A549 (cell line): Measurements from ENCODE around the gene ELANE. TPM values are rescaled to one million over a fixed set of nuclear protein-coding genes. Genes with fewer than 3 reads are reported as not detected.
"Not testable (repeated sequence)": the region's sequence is repeated elsewhere in the genome, so short reads cannot be mapped to it uniquely, and the experiment has no call there.

ENCODE experiments used
- ATAC-seq, 2 experiments: fragments of 200-7000 bp in 1 of 2; fragments of >200 bp in 1 of 2; cut with Nextera tagmentation in 1 of 2; cut with Tn5 transposase in 1 of 2; 3 replicates each; pipeline versions ENCODE4 v1.8.0 to v1.9.1; 2018 to 2020; ENCODE audit warnings: mild to moderate bottlenecking in 1 of 2, moderate library complexity in 1 of 2
- CTCF ChIA-PET: fragments of 300-600 bp; sonication (Branson Sonifier 250); formaldehyde crosslinking; extraction: SDS; loops from one replicate; lab custom pipeline; 2021; ENCODE audit warnings: antibody characterized with exemption, inconsistent platforms; lab: Yijun Ruan, JAX
- POLR2A ChIA-PET: fragments of 350-600 bp; formaldehyde crosslinking; extraction: SDS; loops from one replicate; lab custom pipeline; 2021; ENCODE audit warnings: antibody characterized with exemption, inconsistent platforms; lab: Yijun Ruan, JAX
- DNase-seq, 2 experiments: peaks; one replicate each; pipeline versions ENCODE4 v3.0.0 to v3.0.0-alpha.2; 2011 to 2016; ENCODE audit warnings: low read depth in 1 of 2, low spot score in 1 of 2
- FAIRE-seq: peaks from 2 replicates; lab custom pipeline; 2011; peaks lifted over from hg19 to GRCh38; lab: Jason Lieb, UNC
- H3K27ac ChIP-seq, 2 experiments: fragments of >200 bp; sonication (Bioruptor Twin); formaldehyde crosslinking; 3 replicates each; pipeline ENCODE4 v1.5.1; 2016 to 2017
- H3K4me1 ChIP-seq: fragments of >200 bp; sonication (Bioruptor Twin); formaldehyde crosslinking; 3 replicates; pipeline ENCODE4 v1.6.1; 2016
- H3K4me2 ChIP-seq: fragments of >200 bp; sonication (Bioruptor Twin); formaldehyde crosslinking; 3 replicates; pipeline ENCODE4 v1.6.1; 2016
- H3K4me3 ChIP-seq: fragments of >200 bp; sonication (Bioruptor Twin); formaldehyde crosslinking; 3 replicates; pipeline ENCODE4 v1.5.1; 2016
- H3K9me3 ChIP-seq: fragments of >200 bp; sonication (Bioruptor Twin); formaldehyde crosslinking; 3 replicates; pipeline ENCODE4 v1.6.1; 2016
- CEBPB ChIP-seq, 2 experiments: fragments of >200 bp in 1 of 2; sonication (Bioruptor Twin) in 1 of 2; formaldehyde crosslinking in 1 of 2; IDR thresholded peaks; 2 replicates each; pipeline ENCODE4 v1.6.1; 2012 to 2016
- E2F6 ChIP-seq: IDR thresholded peaks from 2 replicates; pipeline ENCODE4 v1.6.1; 2012; ENCODE audit warnings: low read depth, borderline replicate concordance
- EHF ChIP-seq: fragments of 250-450 bp; sonication (Bioruptor Pico); IDR thresholded peaks from 2 replicates; pipeline ENCODE4 v1.5.0; 2020; ENCODE audit warnings: mild to moderate bottlenecking
- HOXA7 ChIP-seq: fragments of 250-450 bp; sonication (Bioruptor Pico); IDR thresholded peaks from 2 replicates; pipeline ENCODE4 v1.5.0; 2020; ENCODE audit warnings: mild to moderate bottlenecking, moderate library complexity
- HOXB13 ChIP-seq: fragments of 250-450 bp; sonication (Bioruptor Pico); IDR thresholded peaks from 2 replicates; pipeline ENCODE4 v1.5.0; 2020; ENCODE audit warnings: low read depth, mild to moderate bottlenecking, moderate library complexity
- HOXB5 ChIP-seq: fragments of 250-450 bp; sonication (Bioruptor Pico); IDR thresholded peaks from 2 replicates; pipeline ENCODE4 v1.5.0; 2020; ENCODE audit warnings: mild to moderate bottlenecking, moderate library complexity
- JUNB ChIP-seq: fragments of >200 bp; sonication (Bioruptor Twin); formaldehyde crosslinking; IDR thresholded peaks from 2 replicates; pipeline ENCODE4 v1.6.1; 2016
- KDM1A ChIP-seq: fragments of 200-600 bp; sonication (generic); IDR thresholded peaks from 2 replicates; pipeline ENCODE4 v1.6.1; 2016; ENCODE audit warnings: low read depth, mild to moderate bottlenecking
- KDM5A ChIP-seq: fragments of 200-600 bp; sonication (generic); IDR thresholded peaks from 2 replicates; pipeline ENCODE4 v1.6.1; 2016; ENCODE audit warnings: antibody characterized with exemption, mild to moderate bottlenecking
- MAX ChIP-seq: IDR thresholded peaks from 2 replicates; pipeline ENCODE4 v1.6.1; 2012
- MAZ ChIP-seq: fragments of 150-350 bp; IDR thresholded peaks from 2 replicates; pipeline ENCODE4 v1.6.1; 2014; ENCODE audit warnings: antibody characterized with exemption, low read depth, low read length, borderline replicate concordance
- NPAS2 ChIP-seq: fragments of 250-450 bp; sonication (Bioruptor Pico); IDR thresholded peaks from 2 replicates; pipeline ENCODE4 v1.8.0; 2022; ENCODE audit warnings: mild to moderate bottlenecking, moderate library complexity, borderline replicate concordance
- PBX3 ChIP-seq: IDR thresholded peaks from 2 replicates; pipeline ENCODE4 v1.6.1; 2012
- RARB ChIP-seq: fragments of 250-450 bp; sonication (Bioruptor Pico); IDR thresholded peaks from 2 replicates; pipeline ENCODE4 v1.8.0; 2021; ENCODE audit warnings: mild to moderate bottlenecking, moderate library complexity
- WGBS: methylation state at CpG from one replicate; pipeline ENCODE4 v1.1.6; 2017; ENCODE audit errors: missing lambda C conversion rate; 5-methylcytosine and 5-hydroxymethylcytosine counted together
- polyA plus RNA-seq, 4 experiments: library from polyadenylated mRNA; depleted of rRNA in 3 of 4; stranded (reverse); fragments of >200 nt; fragmentation: RNase III in 1 of 4; extraction: RNeasy Plus Mini Kit Qiagen cat#74134 plus additional on column Dnase treatment in 1 of 4; gene quantifications; 2 replicates in 3 of 4; 3 replicates in 1 of 4; pipeline ENCODE4 v1.2.3, GENCODE V29; 2011 to 2017

Gene ELANE
- polyA plus RNA-seq, 2 of the 4 experiments (the other 2 are of a cell fraction): 0.15 to 0.35 TPM

GRCh38 chr19:835210-835810 lies 16.8 kb upstream of the ELANE start (continued):
- no peak for TF ChIP-seq HOXB13 (CRISPR knock-in tag)
- no peak for TF ChIP-seq PBX3
- TF ChIP-seq EHF: no peak
- TF ChIP-seq RARB (CRISPR knock-in tag): no peak
- no peak for TF ChIP-seq KDM1A
- no peak for TF ChIP-seq CEBPB (IDR thresholded peaks at IDR 0.05)
- no peak for TF ChIP-seq JUNB
- TF ChIP-seq NPAS2 (CRISPR knock-in tag): no peak
- no peak for TF ChIP-seq HOXA7

GRCh38 chr19:840519-841206 lies 11.4 kb upstream of the ELANE start, which contains the start of gene PRTN3:
Gene PRTN3 (plus strand): TSS chr19:840999. CDS start chr19:841009, 10 bp downstream.
- H3K9me3 ChIP-seq: no peaks in the 10 kb centered on the region
- TF ChIP-seq KDM1A: no peak
- peaks cover 9% of the 10 kb centered on the region; the same call in 1 of the 3 replicates for H3K4me1 ChIP-seq
- WGBS: 61% methylated on average over 7 of the region's 24 CpGs
- ChIA-PET POLR2A (no interaction called here), CTCF (no interaction called here)
- no peak for DNase-seq
- no peak within 1 kb of the TSS for H3K4me2 ChIP-seq
- H3K4me3 ChIP-seq: no peak within 1 kb of the TSS
- no peak for ATAC-seq
- H3K27ac ChIP-seq: no peak within 1 kb of the TSS
- no peak for FAIRE-seq

- H3K9me3 ChIP-seq, POLR2A ChIA-PET, DNase-seq, H3K4me3 ChIP-seq, H3K27ac ChIP-seq, ATAC-seq, FAIRE-seq, H3K4me1 ChIP-seq: not testable (repeated sequence)
- WGBS: 69% methylated on average over 7 of the region's 7 CpGs
- CTCF ChIA-PET: interaction anchor here (1.1 to 1.2 kb wide), 2 partner anchors 18 to 72 kb away, joined by 3 to 5 read pairs; no protein-coding TSS in a partner anchor
- peak overlapping the region; percentile 99 for H3K4me2 ChIP-seq
These were observed 9.3 kb upstream of the ELANE start for GRCh38 chr19:842802-843179.

GRCh38 chr19:843180-843835 lies 8.8 kb upstream of the ELANE start:
- peak in 1 of 2 experiments; percentile 55 for DNase-seq
- ChIA-PET CTCF (interaction anchor here (1.1 to 1.2 kb wide), 2 partner anchors 17 to 73 kb away, joined by 3 to 5 read pairs; no protein-coding TSS in a partner anchor), POLR2A (no interaction called here)
- Histone ChIP-seq H3K9me3 (no peaks in the 10 kb centered on the region), H3K27ac (peak overlapping the region; percentile 53 to 85; a peak in 5 of 6 replicates), H3K4me2 (peak overlapping the region; percentile 99), H3K4me1 (peaks cover 9% of the 10 kb centered on the region; the same call in 1 of the 3 replicates), H3K4me3 (peak overlapping the region; percentile 47)
- no peak for FAIRE-seq
- WGBS: 0% methylated on average over 5 of the region's 46 CpGs
- TF ChIP-seq E2F6 (peak; percentile 82), HOXB5 (CRISPR knock-in tag) (0 out of 2 replicates have a peak, but pooled peaks have one; percentile 14), MAZ (no peak), MAX (peak; percentile 49; the same call in 1 of the 2 replicates), KDM5A (no peak), HOXB13 (CRISPR knock-in tag) (0 out of 2 replicates have a peak, but pooled peaks have one; percentile 24)
- ATAC-seq: peak; percentile 83 to 84
